Measurements from ENCODE around the gene GCK. TPM values are rescaled to one million over a fixed set of nuclear protein-coding genes. Genes with fewer than 3 reads are reported as not detected.

GCK gene
- total RNA-seq, 1 experiment from 2014 or later, result 2.8 TPM

DNA sequence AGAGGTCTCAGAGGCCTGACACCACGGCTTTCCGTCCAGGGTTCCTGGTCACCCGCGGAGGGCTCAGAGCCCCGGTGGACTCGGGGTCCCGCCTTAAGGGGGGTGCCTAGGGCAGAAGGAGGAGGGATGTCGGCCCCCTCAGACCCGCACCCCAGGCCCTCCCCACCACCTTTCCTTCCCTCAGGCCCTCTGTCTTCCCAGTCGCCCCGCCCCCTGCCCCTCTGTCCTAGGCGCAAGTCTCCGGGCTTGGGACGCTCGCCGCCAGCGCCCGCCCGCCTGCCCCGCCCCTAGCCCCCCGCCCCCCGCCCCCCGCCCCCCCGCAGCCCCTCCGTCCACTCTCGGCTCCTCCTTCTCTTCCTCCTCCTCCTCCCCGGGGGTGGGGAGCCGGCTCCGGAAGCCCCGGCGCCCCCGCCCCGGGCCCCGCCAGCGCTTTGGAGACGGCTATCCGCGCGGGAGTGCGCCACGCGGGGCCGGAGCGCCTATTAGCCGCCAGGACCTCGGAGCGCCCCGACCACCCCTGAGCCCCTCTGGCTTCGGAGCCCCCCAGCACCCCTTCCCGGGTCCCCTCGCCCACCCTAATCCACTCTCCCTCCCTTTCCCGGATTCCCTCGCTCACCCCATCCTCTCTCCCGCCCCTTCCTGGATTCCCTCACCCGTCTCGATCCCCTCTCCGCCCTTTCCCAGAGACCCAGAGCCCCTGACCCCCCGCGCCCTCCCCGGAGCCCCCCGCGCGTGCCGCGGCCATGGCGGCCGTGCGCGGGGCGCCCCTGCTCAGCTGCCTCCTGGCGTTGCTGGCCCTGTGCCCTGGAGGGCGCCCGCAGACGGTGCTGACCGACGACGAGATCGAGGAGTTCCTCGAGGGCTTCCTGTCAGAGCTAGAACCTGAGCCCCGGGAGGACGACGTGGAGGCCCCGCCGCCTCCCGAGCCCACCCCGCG, 85.0 kb downstream of the GCK start, which contains the start of gene AEBP1:
Gene AEBP1, plus strand, starts transcription at position 423 of the 937 bp plus-strand sequence. Its CDS starts 321 bp downstream, at position 744.
- H3K27me3 ChIP-seq (ENCODE audit: control insufficient read depth, insufficient read depth, low read length), result peaks cover 10% of the 10 kb centered on the region
- no peaks in the 10 kb centered on the region for H3K36me3 ChIP-seq (replicated peaks; ENCODE audit: control insufficient read depth, insufficient read depth, low read length)
- peak; percentile 97 for DNase-seq
- peak within 1 kb of the TSS; percentile 75 for H3K4me3 ChIP-seq (ENCODE audit: insufficient read depth, low read depth, low read length)

DNA sequence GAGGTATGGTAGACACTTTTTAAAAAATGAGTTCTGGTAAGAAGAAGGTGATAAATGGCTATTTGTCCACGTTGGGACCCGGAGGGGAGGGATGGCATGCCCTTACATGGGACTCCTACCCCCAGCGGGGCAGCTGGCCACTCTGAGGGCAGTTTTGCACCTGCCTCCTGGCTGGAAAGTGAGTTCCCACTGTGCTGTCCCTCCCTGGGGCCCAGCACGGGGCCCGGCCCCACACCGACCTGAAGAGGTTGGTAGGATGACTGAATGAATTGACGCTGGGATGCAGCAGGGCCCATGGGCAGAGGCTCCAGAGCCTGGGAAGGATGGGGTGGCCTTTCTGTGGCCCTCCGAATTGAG, 85.7 kb downstream of the GCK start:
- Histone ChIP-seq H3K4me3 (ENCODE audit: insufficient read depth, low read depth, low read length) (peak overlapping the region; percentile 75), H3K27me3 (ENCODE audit: control insufficient read depth, insufficient read depth, low read length) (peaks cover 10% of the 10 kb centered on the region), H3K36me3 (replicated peaks; ENCODE audit: control insufficient read depth, insufficient read depth, low read length) (no peaks in the 10 kb centered on the region)
- DNase-seq, result no peak

DNA sequence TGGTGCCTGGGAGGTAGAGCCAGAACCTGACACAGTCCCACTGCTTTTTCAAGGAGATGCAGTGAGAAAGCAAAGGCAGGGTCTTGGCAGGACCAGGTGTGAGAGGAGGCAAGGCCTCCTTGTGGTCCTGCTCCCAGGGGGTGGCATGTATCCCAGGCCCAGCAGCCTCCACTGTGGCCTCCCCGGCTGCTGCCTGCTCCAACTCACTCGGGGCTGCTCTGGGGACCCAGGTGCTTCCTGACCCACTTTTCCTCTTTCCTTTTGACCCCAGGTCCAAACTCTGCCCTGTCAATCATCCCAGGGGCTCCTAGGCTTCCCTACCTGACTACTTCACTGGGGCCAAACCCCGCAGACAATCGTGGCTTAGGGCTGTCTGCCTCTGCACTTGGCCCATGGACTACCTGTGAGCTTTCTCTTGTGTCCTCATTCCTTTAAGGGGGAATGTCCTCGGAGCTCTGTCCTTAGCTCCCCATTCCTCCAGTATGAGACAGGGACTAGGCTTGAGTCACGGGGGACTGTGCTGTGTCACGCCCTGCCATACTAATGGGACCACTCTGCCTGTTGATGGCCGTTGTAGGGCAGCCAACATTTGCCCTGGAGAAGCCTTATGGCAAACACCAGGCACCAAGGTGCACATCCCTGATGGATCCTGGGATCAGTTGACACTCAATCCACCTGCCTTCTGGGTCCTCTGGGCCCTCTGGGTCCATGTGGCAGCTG, 86.2 kb downstream of the GCK start:
- H3K36me3 ChIP-seq (replicated peaks; ENCODE audit: control insufficient read depth, insufficient read depth, low read length), result no peaks in the 10 kb centered on the region
- peaks cover 10% of the 10 kb centered on the region for H3K27me3 ChIP-seq (ENCODE audit: control insufficient read depth, insufficient read depth, low read length)
- H3K4me3 ChIP-seq (ENCODE audit: insufficient read depth, low read depth, low read length), result no peak overlapping the region
- DNase-seq, result no peak

GRCh38 chr7:44101966-44102845, 87.0 kb downstream of the GCK start:
- Histone ChIP-seq H3K27me3 (ENCODE audit: control insufficient read depth, insufficient read depth, low read length) (peaks cover 10% of the 10 kb centered on the region), H3K4me3 (ENCODE audit: insufficient read depth, low read depth, low read length) (no peak overlapping the region), H3K36me3 (replicated peaks; ENCODE audit: control insufficient read depth, insufficient read depth, low read length) (no peaks in the 10 kb centered on the region)
- DNase-seq, result no peak

- peaks cover 10% of the 10 kb centered on the region for H3K27me3 ChIP-seq (ENCODE audit: control insufficient read depth, insufficient read depth, low read length)
- H3K4me3 ChIP-seq (ENCODE audit: insufficient read depth, low read depth, low read length), result no peak overlapping the region
- H3K36me3 ChIP-seq (replicated peaks; ENCODE audit: control insufficient read depth, insufficient read depth, low read length), result no peaks in the 10 kb centered on the region
- no peak for DNase-seq
These were observed 87.8 kb downstream of the GCK start for GRCh38 chr7:44101303-44101965.

DNA sequence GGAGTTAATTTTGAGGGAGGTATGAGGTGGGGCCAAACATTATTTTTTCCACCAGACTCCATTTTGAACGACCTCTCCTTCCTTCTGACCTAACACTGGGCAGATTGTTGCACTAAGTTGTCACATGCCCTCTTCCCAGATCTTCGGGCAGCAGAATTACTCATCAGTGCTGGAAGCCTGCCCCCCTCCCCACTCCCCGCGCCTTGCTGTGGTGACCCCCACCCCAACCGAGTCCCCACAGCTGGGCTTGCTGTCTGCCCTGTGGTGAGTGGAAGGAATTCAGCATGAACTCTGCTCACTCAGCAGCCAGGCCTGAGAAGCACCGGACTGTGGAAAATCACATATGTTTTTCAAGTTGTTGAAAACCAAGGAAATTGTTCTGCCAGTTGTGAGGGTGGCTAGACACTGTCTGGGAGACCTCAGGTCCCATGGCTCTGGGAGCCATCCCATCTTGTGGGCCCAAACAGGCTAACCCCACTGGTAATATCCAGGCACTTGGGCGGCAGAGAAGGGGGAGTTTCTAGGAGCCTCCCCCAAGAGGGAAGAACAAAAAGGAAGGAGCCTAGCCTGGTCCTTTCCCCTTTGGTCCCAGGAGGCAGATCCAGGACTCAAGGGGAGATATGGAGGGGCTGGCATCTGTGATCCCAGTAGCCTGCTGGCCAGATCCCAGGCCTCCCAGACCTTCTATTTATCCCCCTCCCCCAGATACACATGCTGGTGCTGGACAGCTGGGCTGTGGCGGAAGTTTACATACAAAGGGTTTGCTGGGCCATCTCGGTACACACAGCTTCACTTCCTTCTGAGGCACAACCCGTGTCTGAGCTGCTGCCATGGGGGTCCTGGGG, 88.6 kb downstream of the GCK start:
- Histone ChIP-seq H3K4me3 (ENCODE audit: insufficient read depth, low read depth, low read length) (no peak overlapping the region), H3K27me3 (ENCODE audit: control insufficient read depth, insufficient read depth, low read length) (peaks cover 10% of the 10 kb centered on the region), H3K36me3 (replicated peaks; ENCODE audit: control insufficient read depth, insufficient read depth, low read length) (no peaks in the 10 kb centered on the region)
- DNase-seq, result no peak

GRCh38 chr7:44099669-44100068, 89.6 kb downstream of the GCK start:
- Histone ChIP-seq H3K27me3 (ENCODE audit: control insufficient read depth, insufficient read depth, low read length) (peaks cover 4% of the 10 kb centered on the region), H3K36me3 (replicated peaks; ENCODE audit: control insufficient read depth, insufficient read depth, low read length) (no peaks in the 10 kb centered on the region), H3K4me3 (ENCODE audit: insufficient read depth, low read depth, low read length) (no peak overlapping the region)
- no peak for DNase-seq

- H3K27me3 ChIP-seq (ENCODE audit: control insufficient read depth, insufficient read depth, low read length), result no peaks in the 10 kb centered on the region; the same call in 1 of the 2 replicates
- H3K36me3 ChIP-seq (replicated peaks; ENCODE audit: control insufficient read depth, insufficient read depth, low read length), result no peaks in the 10 kb centered on the region
- H3K4me3 ChIP-seq (ENCODE audit: insufficient read depth, low read depth, low read length), result no peak overlapping the region
- no peak for DNase-seq
These were observed 90.9 kb downstream of the GCK start for GRCh38 chr7:44098092-44099068.

DNA sequence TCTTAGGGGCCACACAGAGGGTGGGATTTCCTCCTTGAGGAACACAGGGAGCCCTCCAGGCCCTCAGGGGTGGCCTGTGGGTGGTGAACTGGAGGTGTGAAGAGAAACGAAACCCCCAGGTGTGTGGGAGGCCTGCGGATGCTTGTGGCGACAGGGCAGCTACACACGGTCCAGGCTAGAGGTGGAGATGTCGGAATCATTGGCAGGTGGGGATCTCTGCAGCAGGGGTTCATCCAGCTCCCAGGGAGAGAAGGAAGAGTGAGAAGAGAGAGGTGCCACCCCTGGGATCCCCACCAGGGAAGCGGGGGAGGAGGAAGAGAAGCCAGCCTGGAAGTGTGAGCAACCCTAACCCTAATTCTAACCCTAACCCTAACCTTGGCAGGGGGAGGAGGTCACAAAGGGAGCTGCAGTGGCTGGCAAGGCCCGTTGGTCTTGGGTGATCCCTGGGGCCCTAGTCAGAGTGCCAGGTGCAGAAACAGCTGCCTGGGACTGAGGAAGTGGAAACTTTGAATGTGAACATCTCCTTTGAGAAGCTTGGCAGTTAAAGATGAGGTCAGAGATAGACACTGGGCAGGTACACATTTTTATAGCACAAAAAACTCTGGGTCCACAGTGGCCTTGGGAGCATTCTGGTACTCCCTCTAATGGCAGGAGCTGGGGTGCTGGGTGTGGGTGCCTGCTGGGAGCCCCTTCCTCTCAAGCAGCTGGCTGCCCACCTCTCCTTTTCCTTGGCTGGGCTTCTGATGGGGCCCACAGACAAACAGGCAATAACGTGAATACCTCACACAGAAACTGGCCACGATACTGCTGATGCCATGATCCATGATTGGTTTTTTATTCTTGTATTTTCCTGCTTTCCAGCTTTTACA, 91.9 kb downstream of the GCK start:
- H3K27me3 ChIP-seq (ENCODE audit: control insufficient read depth, insufficient read depth, low read length), result no peaks in the 10 kb centered on the region
- no peak overlapping the region for H3K4me3 ChIP-seq (ENCODE audit: insufficient read depth, low read depth, low read length)
- DNase-seq, result no peak
- H3K36me3 ChIP-seq (replicated peaks; ENCODE audit: control insufficient read depth, insufficient read depth, low read length), result no peaks in the 10 kb centered on the region

- DNase-seq, result no peak
- no peaks in the 10 kb centered on the region for H3K27me3 ChIP-seq (ENCODE audit: control insufficient read depth, insufficient read depth, low read length)
These were observed 92.8 kb downstream of the GCK start for GRCh38 chr7:44096326-44096881.

DNA sequence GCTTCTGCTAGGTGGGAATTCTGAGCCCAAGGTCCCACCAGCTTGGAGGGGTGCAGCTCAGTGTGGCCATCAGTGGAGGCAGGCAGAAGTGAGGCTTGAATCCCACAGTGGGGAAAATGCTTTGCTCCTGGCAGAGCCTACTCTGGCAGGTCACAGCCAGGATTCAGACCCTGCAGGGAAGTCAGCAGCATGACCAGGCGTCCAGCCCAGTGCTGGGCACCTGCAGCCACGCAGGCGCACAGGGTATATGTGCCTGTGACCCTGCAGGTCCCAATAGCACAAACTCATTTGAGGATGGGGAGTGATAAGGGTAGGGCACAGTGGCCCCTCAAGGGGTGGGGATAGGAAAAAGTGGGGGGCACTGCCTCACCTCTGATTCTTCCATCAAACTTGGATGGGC, 93.5 kb downstream of the GCK start:
- no peaks in the 10 kb centered on the region for H3K27me3 ChIP-seq (ENCODE audit: control insufficient read depth, insufficient read depth, low read length)
- no peak for DNase-seq
- H3K4me3 ChIP-seq (ENCODE audit: insufficient read depth, low read depth, low read length), result no peak overlapping the region
- no peaks in the 10 kb centered on the region for H3K36me3 ChIP-seq (replicated peaks; ENCODE audit: control insufficient read depth, insufficient read depth, low read length)

More at GRCh38 chr7:44096326-44096881, 92.8 kb downstream of the GCK start:
- Histone ChIP-seq H3K4me3 (ENCODE audit: insufficient read depth, low read depth, low read length) (no peak overlapping the region), H3K36me3 (replicated peaks; ENCODE audit: control insufficient read depth, insufficient read depth, low read length) (no peaks in the 10 kb centered on the region)

All from H7 (cell line).